Frontal cortex (tissue), 4 donors: ENCODE data around the gene C4BPB. TPM values are rescaled to one million over a fixed set of nuclear protein-coding genes. Genes with fewer than 3 reads are reported as not detected.
"Not testable (repeated sequence)": the region's sequence is repeated elsewhere in the genome, so short reads cannot be mapped to it uniquely, and the experiment has no call there.

Experiments
- DNase-seq, 2 donors: peaks; one replicate each; pipeline ENCODE4 v3.0.0; 2012; ENCODE audit warnings: low spot score in 2 of 2
- FAIRE-seq: peaks from 2 replicates; lab custom pipeline; 2012; peaks lifted over from hg19 to GRCh38; lab: Jason Lieb, UNC
- total RNA-seq: library from RNA; depleted of rRNA; stranded (reverse); fragments of >200 nt; gene quantifications from one replicate; pipeline ENCODE4 v1.2.3, GENCODE V29; 2014
- donor health status: control.
- donor health status: control.
- donor health status: control.

The C4BPB gene
- total RNA-seq, result not detected

GRCh38 chr1:207088701-207089626 is at the start of gene C4BPB:
Gene C4BPB (plus strand): TSS chr1:207088860. CDS start chr1:207089532, 672 bp downstream.
- FAIRE-seq (no peak), DNase-seq (no peak)

- FAIRE-seq (no peak), DNase-seq (no peak)
These were observed 49.1 kb upstream of the C4BPB start for GRCh38 chr1:207039380-207040180.

- FAIRE-seq (no peak), DNase-seq (no peak)
These were observed 48.5 kb upstream of the C4BPB start for GRCh38 chr1:207040181-207040533.

- FAIRE-seq, DNase-seq: not testable (repeated sequence)
These were observed 47.3 kb upstream of the C4BPB start for GRCh38 chr1:207041397-207041796.

- DNase-seq, result no peak
- FAIRE-seq, result no peak
These were observed 43.2 kb upstream of the C4BPB start for GRCh38 chr1:207045453-207045852.

- FAIRE-seq (no peak), DNase-seq (no peak)
These were observed 41.2 kb upstream of the C4BPB start for GRCh38 chr1:207047505-207047904.

- DNase-seq (no peak), FAIRE-seq (no peak)
These were observed 40.6 kb upstream of the C4BPB start for GRCh38 chr1:207048041-207048440.

- FAIRE-seq (no peak), DNase-seq (no peak)
These were observed 39.6 kb upstream of the C4BPB start for GRCh38 chr1:207049054-207049453.

- no peak for DNase-seq
These were observed 39.1 kb upstream of the C4BPB start for GRCh38 chr1:207049514-207049913.

GRCh38 chr1:207049974-207050391 is 38.7 kb upstream of the C4BPB start:
- peak; percentile 32 to 54 for DNase-seq
- no peak for FAIRE-seq

More at GRCh38 chr1:207049514-207049913, 39.1 kb upstream of the C4BPB start:
- FAIRE-seq, result no peak

GRCh38 chr1:207050480-207051190 is 38.0 kb upstream of the C4BPB start:
- no peak for FAIRE-seq

GRCh38 chr1:207051191-207051943 is 37.3 kb upstream of the C4BPB start, which contains the start of gene YOD1:
Gene YOD1 (minus strand): TSS chr1:207051208. CDS start chr1:207051030, 178 bp downstream.
- DNase-seq, result peak in 1 of 2 donors; percentile 28
- no peak for FAIRE-seq

More at GRCh38 chr1:207050480-207051190, 38.0 kb upstream of the C4BPB start:
- peak; percentile 69 to 82 for DNase-seq

GRCh38 chr1:207052911-207053769 is 35.5 kb upstream of the C4BPB start, which contains the start of gene PFKFB2:
Gene PFKFB2 (plus strand): TSS chr1:207053275. CDS start chr1:207054718, 1,443 bp downstream.
- no peak for FAIRE-seq
- peak; percentile 74 to 89 for DNase-seq

GRCh38 chr1:207054491-207054890 is 34.2 kb upstream of the C4BPB start:
- no peak for DNase-seq
- FAIRE-seq, result no peak

GRCh38 chr1:207055386-207056001 is 33.2 kb upstream of the C4BPB start:
- DNase-seq (no peak), FAIRE-seq (no peak)

- FAIRE-seq, result no peak
- no peak for DNase-seq
These were observed 32.0 kb upstream of the C4BPB start for GRCh38 chr1:207056673-207057072.

GRCh38 chr1:207058252-207058651 is 30.4 kb upstream of the C4BPB start:
- no peak for DNase-seq
- no peak for FAIRE-seq
